Activated B cell treated with CpG ODN at 0.5 μM for 24 hours (primary cell): Measurements from ENCODE around the gene ZNF750. TPM values are rescaled to one million over a fixed set of nuclear protein-coding genes. Genes with fewer than 3 reads are reported as not detected.

ENCODE experiments used
- ATAC-seq: fragments of 200-7000 bp; cut with Tn5 transposase; one replicate; pipeline ENCODE4 v1.10.0; 2021; ENCODE audit warnings: low read depth, mild to moderate bottlenecking, moderate library complexity
- CTCF ChIA-PET: fragments of 350-600 bp; sonication (Branson Sonifier 250); formaldehyde crosslinking; loops from one replicate; lab custom pipeline; 2021; ENCODE audit warnings: antibody characterized with exemption; lab: Charles Lee
- POLR2A ChIA-PET: fragments of 350-600 bp; sonication (Branson Sonifier 250); formaldehyde crosslinking; loops from one replicate; lab custom pipeline; 2021; ENCODE audit warnings: antibody characterized with exemption; lab: Charles Lee
- DNase-seq: peaks from one replicate; pipeline ENCODE4 v3.0.0; 2022
- H3K27ac Mint-ChIP-seq: one replicate; pipeline ENCODE4 v1.8.0; 2020; ENCODE audit warnings: mixed read lengths
- H3K27me3 Mint-ChIP-seq: one replicate; pipeline ENCODE4 v1.8.0; 2021; ENCODE audit warnings: mixed read lengths
- H3K36me3 Mint-ChIP-seq: one replicate; pipeline ENCODE4 v1.8.0; 2021; ENCODE audit warnings: low read depth, mixed read lengths
- H3K4me1 Mint-ChIP-seq: one replicate; pipeline ENCODE4 v1.8.0; 2021; ENCODE audit warnings: mixed read lengths
- H3K4me3 Mint-ChIP-seq: one replicate; pipeline ENCODE4 v1.8.0; 2020; ENCODE audit warnings: mild to moderate bottlenecking, mixed read lengths
- H3K9me3 Mint-ChIP-seq: one replicate; pipeline ENCODE4 v1.8.0; 2020; ENCODE audit warnings: mixed read lengths
- CTCF ChIP-seq: fragments of 200-600 bp; IDR thresholded peaks from one replicate; pipeline ENCODE4 v1.8.0; 2022; ENCODE audit warnings: antibody characterized with exemption, mild to moderate bottlenecking
- intact Hi-C: fragments of 100-400 bp; cut with micrococcal nuclease; formaldehyde crosslinking; loops from one replicate; pipeline ENCODE4 v1.15.1; 2024
- total RNA-seq: library from RNA; stranded (reverse); gene quantifications from 2 replicates; pipeline ENCODE4 v1.2.3, GENCODE V29; 2022

ZNF750 gene
- total RNA-seq, 1 donor from 2014 or later = not detected

- ChIA-PET POLR2A (no interaction called here), CTCF (no interaction called here)
- ATAC-seq (no peak), DNase-seq (no peak)
- peaks cover 15% of the 10 kb centered on the region for H3K4me1 Mint-ChIP-seq
- H3K27ac Mint-ChIP-seq = no peak overlapping the region
- peaks cover 2% of the 10 kb centered on the region for H3K36me3 Mint-ChIP-seq
- TF ChIP-seq CTCF = no peak
- no peaks in the 10 kb centered on the region for H3K27me3 Mint-ChIP-seq
- intact Hi-C loops = no loop called here
- no peak overlapping the region for H3K4me3 Mint-ChIP-seq
- no peaks in the 10 kb centered on the region for H3K9me3 Mint-ChIP-seq
Observed at GRCh38 chr17:82846061-82846691, 6.4 kb upstream of the ZNF750 start.

GRCh38 chr17:82845163-82845807 is 5.5 kb upstream of the ZNF750 start:
- Mint-ChIP-seq H3K27me3 (no peaks in the 10 kb centered on the region), H3K9me3 (no peaks in the 10 kb centered on the region), H3K27ac (no peak overlapping the region), H3K36me3 (peaks cover 2% of the 10 kb centered on the region), H3K4me1 (peaks cover 12% of the 10 kb centered on the region), H3K4me3 (no peak overlapping the region)
- ATAC-seq (no peak), DNase-seq (no peak)
- TF ChIP-seq CTCF = no peak
- ChIA-PET CTCF (no interaction called here), POLR2A (no interaction called here)
- intact Hi-C loops = no loop called here

GRCh38 chr17:82844796-82845162 is 5.0 kb upstream of the ZNF750 start:
- peaks cover 12% of the 10 kb centered on the region for H3K4me1 Mint-ChIP-seq
- intact Hi-C loops = no loop called here
- no peaks in the 10 kb centered on the region for H3K27me3 Mint-ChIP-seq
- ATAC-seq (no peak), DNase-seq (no peak)
- CTCF ChIA-PET = interaction anchor here (1.6 kb wide), 1 partner anchor 63 kb away, joined by 5 read pairs; no protein-coding TSS in a partner anchor
- peaks cover 2% of the 10 kb centered on the region for H3K36me3 Mint-ChIP-seq
- H3K9me3 Mint-ChIP-seq = no peaks in the 10 kb centered on the region
- POLR2A ChIA-PET = interaction anchor here (0.8 kb wide), 1 partner anchor 19 kb away, joined by 3 read pairs; no protein-coding TSS in a partner anchor
- no peak overlapping the region for H3K4me3 Mint-ChIP-seq
- no peak overlapping the region for H3K27ac Mint-ChIP-seq
- no peak for TF ChIP-seq CTCF

- POLR2A ChIA-PET = interaction anchor here (0.8 kb wide), 1 partner anchor 20 kb away, joined by 3 read pairs; no protein-coding TSS in a partner anchor
- H3K27ac Mint-ChIP-seq = no peak overlapping the region
- no peak for DNase-seq
Observed at GRCh38 chr17:82843904-82844680, 4.3 kb upstream of the ZNF750 start.

More at GRCh38 chr17:82843904-82844680, 4.3 kb upstream of the ZNF750 start:
- H3K9me3 Mint-ChIP-seq = no peaks in the 10 kb centered on the region
- H3K4me1 Mint-ChIP-seq = peaks cover 7% of the 10 kb centered on the region
- no peak for TF ChIP-seq CTCF
- no peak overlapping the region for H3K4me3 Mint-ChIP-seq
- intact Hi-C loops = no loop called here
- CTCF ChIA-PET = interaction anchor here (1.6 kb wide), 1 partner anchor 62 kb away, joined by 5 read pairs; no protein-coding TSS in a partner anchor
- no peaks in the 10 kb centered on the region for H3K27me3 Mint-ChIP-seq
- no peak for ATAC-seq
- peaks cover 2% of the 10 kb centered on the region for H3K36me3 Mint-ChIP-seq
